ENCODE data around the gene C9orf72. TPM values are rescaled to one million over a fixed set of nuclear protein-coding genes. Genes with fewer than 3 reads are reported as not detected.
A peak's percentile ranks its signal among the peaks of the same experiment; 100 is the strongest.

Gene C9orf72
- total and polyA plus RNA-seq, 2 experiments from 2014 or later: 11.6 to 27.8 TPM

DNA sequence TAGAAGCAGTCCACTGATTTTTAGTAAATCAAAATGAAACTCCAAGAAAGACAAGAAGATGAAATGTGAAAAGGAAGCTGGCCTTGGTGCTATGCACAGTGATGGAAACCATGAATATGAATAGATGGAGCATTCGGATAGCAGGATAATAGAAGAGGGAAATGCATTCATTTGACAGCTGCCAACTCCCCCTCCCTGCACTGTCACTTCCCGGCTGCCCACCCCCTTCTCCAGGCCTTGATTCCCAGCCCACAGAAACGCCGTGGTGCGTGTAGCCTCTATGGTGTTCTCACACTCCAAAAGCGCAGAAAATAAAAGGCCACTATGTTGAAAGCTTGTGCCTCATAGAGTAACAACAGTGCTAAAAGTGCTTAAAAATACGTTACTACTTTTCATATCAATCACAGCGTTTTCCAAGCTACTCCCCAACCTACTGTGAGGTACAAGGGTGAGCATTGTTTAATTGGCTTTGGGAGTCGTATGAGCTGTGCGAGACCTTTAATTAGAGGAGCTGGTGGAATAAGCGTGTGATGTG lies 75.3 kb downstream of the C9orf72 start:
- H3K4me3 Mint-ChIP-seq: peak overlapping the region; percentile 45
- H3K4me1 Mint-ChIP-seq: peaks cover 61% of the 10 kb centered on the region
- Histone ChIP-seq H3K4me3 (peak overlapping the region; percentile 34; the same call in 1 of the 2 replicates), H3K27ac (ENCODE audit: low read depth) (no peak overlapping the region), H4K20me1 (replicated peaks; ENCODE audit: insufficient read depth) (no peaks in the 10 kb centered on the region), H3K27me3 (ENCODE audit: insufficient read depth) (no peaks in the 10 kb centered on the region), H3K4me1 (ENCODE audit: insufficient read depth) (peaks cover 46% of the 10 kb centered on the region), H3K4me2 (peak overlapping the region; percentile 72), H2AFZ (no peak overlapping the region), H3K79me2 (replicated peaks; ENCODE audit: insufficient read depth) (peaks cover 10% of the 10 kb centered on the region), H3F3A (replicated peaks; ENCODE audit: low read depth) (no peaks in the 10 kb centered on the region), H3K9me2 (ENCODE audit: insufficient read depth) (no peaks in the 10 kb centered on the region), H3K36me3 (ENCODE audit: insufficient read depth) (no peaks in the 10 kb centered on the region; the same call in 1 of the 2 replicates)
- ATAC-seq (peak; percentile 67), DNase-seq (ENCODE audit: low spot score) (no peak)
- no peaks in the 10 kb centered on the region for H3K27me3 Mint-ChIP-seq (ENCODE audit: insufficient read depth, low read depth, poor library complexity)
- H3K27ac Mint-ChIP-seq: 0 out of 2 replicates have a peak overlapping the region, but pooled peaks have one; percentile 2
- H3K9me3 Mint-ChIP-seq: peaks cover 13% of the 10 kb centered on the region
- TF ChIP-seq CREB1 (CRISPR knock-in tag; IDR thresholded peaks at IDR 0.05; ENCODE audit: low read depth) (no peak), POLR2AphosphoS5 (IDR thresholded peaks at IDR 0.05; ENCODE audit: low read depth) (no peak), STAT1 (IDR thresholded peaks at IDR 0.05; ENCODE audit: unreplicated experiment) (no peak), ZNF331 (CRISPR knock-in tag; IDR thresholded peaks at IDR 0.05; ENCODE audit: low read depth) (no peak), JUNB (IDR thresholded peaks at IDR 0.05; ENCODE audit: unreplicated experiment) (no peak), NANOG (IDR thresholded peaks at IDR 0.05; ENCODE audit: borderline replicate concordance) (no peak), ZNF114 (CRISPR knock-in tag; IDR thresholded peaks at IDR 0.05) (no peak), EZH2 (IDR thresholded peaks at IDR 0.05; ENCODE audit: low read depth, unreplicated experiment) (no peak), EZH2phosphoT487 (IDR thresholded peaks at IDR 0.05; ENCODE audit: unreplicated experiment) (no peak), REST (IDR thresholded peaks at IDR 0.05; ENCODE audit: unreplicated experiment) (no peak)
- TF ChIP-seq, protein P1, sequence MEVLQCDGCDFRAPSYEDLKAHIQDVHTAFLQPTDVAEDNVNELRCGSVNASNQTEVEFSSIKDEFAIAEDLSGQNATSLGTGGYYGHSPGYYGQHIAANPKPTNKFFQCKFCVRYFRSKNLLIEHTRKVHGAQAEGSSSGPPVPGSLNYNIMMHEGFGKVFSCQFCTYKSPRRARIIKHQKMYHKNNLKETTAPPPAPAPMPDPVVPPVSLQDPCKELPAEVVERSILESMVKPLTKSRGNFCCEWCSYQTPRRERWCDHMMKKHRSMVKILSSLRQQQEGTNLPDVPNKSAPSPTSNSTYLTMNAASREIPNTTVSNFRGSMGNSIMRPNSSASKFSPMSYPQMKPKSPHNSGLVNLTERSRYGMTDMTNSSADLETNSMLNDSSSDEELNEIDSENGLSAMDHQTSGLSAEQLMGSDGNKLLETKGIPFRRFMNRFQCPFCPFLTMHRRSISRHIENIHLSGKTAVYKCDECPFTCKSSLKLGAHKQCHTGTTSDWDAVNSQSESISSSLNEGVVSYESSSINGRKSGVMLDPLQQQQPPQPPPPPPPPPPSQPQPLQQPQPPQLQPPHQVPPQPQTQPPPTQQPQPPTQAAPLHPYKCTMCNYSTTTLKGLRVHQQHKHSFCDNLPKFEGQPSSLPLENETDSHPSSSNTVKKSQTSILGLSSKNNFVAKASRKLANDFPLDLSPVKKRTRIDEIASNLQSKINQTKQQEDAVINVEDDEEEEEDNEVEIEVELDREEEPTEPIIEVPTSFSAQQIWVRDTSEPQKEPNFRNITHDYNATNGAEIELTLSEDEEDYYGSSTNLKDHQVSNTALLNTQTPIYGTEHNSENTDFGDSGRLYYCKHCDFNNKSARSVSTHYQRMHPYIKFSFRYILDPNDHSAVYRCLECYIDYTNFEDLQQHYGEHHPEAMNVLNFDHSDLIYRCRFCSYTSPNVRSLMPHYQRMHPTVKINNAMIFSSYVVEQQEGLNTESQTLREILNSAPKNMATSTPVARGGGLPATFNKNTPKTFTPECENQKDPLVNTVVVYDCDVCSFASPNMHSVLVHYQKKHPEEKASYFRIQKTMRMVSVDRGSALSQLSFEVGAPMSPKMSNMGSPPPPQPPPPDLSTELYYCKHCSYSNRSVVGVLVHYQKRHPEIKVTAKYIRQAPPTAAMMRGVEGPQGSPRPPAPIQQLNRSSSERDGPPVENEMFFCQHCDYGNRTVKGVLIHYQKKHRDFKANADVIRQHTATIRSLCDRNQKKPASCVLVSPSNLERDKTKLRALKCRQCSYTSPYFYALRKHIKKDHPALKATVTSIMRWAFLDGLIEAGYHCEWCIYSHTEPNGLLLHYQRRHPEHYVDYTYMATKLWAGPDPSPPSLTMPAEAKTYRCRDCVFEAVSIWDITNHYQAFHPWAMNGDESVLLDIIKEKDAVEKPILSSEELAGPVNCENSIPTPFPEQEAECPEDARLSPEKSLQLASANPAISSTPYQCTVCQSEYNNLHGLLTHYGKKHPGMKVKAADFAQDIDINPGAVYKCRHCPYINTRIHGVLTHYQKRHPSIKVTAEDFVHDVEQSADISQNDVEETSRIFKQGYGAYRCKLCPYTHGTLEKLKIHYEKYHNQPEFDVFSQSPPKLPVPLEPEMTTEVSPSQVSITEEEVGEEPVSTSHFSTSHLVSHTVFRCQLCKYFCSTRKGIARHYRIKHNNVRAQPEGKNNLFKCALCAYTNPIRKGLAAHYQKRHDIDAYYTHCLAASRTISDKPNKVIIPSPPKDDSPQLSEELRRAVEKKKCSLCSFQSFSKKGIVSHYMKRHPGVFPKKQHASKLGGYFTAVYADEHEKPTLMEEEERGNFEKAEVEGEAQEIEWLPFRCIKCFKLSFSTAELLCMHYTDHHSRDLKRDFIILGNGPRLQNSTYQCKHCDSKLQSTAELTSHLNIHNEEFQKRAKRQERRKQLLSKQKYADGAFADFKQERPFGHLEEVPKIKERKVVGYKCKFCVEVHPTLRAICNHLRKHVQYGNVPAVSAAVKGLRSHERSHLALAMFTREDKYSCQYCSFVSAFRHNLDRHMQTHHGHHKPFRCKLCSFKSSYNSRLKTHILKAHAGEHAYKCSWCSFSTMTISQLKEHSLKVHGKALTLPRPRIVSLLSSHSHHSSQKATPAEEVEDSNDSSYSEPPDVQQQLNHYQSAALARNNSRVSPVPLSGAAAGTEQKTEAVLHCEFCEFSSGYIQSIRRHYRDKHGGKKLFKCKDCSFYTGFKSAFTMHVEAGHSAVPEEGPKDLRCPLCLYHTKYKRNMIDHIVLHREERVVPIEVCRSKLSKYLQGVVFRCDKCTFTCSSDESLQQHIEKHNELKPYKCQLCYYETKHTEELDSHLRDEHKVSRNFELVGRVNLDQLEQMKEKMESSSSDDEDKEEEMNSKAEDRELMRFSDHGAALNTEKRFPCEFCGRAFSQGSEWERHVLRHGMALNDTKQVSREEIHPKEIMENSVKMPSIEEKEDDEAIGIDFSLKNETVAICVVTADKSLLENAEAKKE (CRISPR knock-in tag; IDR thresholded peaks at IDR 0.05): no peak
- TF ChIP-seq, protein P2, sequence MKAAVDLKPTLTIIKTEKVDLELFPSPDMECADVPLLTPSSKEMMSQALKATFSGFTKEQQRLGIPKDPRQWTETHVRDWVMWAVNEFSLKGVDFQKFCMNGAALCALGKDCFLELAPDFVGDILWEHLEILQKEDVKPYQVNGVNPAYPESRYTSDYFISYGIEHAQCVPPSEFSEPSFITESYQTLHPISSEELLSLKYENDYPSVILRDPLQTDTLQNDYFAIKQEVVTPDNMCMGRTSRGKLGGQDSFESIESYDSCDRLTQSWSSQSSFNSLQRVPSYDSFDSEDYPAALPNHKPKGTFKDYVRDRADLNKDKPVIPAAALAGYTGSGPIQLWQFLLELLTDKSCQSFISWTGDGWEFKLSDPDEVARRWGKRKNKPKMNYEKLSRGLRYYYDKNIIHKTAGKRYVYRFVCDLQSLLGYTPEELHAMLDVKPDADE (IDR thresholded peaks at IDR 0.05): no peak
- TF ChIP-seq, protein P3, sequence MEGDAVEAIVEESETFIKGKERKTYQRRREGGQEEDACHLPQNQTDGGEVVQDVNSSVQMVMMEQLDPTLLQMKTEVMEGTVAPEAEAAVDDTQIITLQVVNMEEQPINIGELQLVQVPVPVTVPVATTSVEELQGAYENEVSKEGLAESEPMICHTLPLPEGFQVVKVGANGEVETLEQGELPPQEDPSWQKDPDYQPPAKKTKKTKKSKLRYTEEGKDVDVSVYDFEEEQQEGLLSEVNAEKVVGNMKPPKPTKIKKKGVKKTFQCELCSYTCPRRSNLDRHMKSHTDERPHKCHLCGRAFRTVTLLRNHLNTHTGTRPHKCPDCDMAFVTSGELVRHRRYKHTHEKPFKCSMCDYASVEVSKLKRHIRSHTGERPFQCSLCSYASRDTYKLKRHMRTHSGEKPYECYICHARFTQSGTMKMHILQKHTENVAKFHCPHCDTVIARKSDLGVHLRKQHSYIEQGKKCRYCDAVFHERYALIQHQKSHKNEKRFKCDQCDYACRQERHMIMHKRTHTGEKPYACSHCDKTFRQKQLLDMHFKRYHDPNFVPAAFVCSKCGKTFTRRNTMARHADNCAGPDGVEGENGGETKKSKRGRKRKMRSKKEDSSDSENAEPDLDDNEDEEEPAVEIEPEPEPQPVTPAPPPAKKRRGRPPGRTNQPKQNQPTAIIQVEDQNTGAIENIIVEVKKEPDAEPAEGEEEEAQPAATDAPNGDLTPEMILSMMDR (conservative IDR thresholded peaks at IDR 0.05; ENCODE audit: low read depth in 2 of 2): no peak
- peaks cover 18% of the 10 kb centered on the region; the same call in 2 of the 3 replicates for H3K36me3 Mint-ChIP-seq (ENCODE audit: low read depth)
